Natural killer cell (primary cell): ENCODE results near the gene TMEM174. TPM values are rescaled to one million over a fixed set of nuclear protein-coding genes. Genes with fewer than 3 reads are reported as not detected.

ENCODE experiments used
- ATAC-seq, 3 donors: fragments of 150-1000 bp in 2 of 3; fragments of 200-7000 bp in 1 of 3; cut with Tn5 transposase; 1 replicate in 1 of 3; 2 replicates in 2 of 3; pipeline ENCODE4 v1.10.0; 2021; ENCODE audit warnings: mild to moderate bottlenecking in 2 of 3, moderate library complexity in 2 of 3
- DNase-seq, 2 donors: peaks; one replicate each; pipeline versions ENCODE4 v3.0.0 to v3.0.0-alpha.2; 2013 to 2021; ENCODE audit warnings: mixed read lengths in 1 of 2
- H3K27ac ChIP-seq: one replicate; pipeline ENCODE4 v1.5.1; 2013; ENCODE audit warnings: mild to moderate bottlenecking, low read length
- H3K27me3 ChIP-seq: one replicate; pipeline ENCODE4 v1.6.1; 2013; ENCODE audit warnings: low read length; ENCODE audit not compliant: control insufficient read depth, insufficient read depth
- H3K36me3 ChIP-seq: one replicate; pipeline ENCODE4 v1.6.1; 2013; ENCODE audit warnings: low read length; ENCODE audit not compliant: control insufficient read depth, insufficient read depth
- H3K4me1 ChIP-seq: one replicate; pipeline ENCODE4 v1.6.1; 2013; ENCODE audit warnings: low read length; ENCODE audit not compliant: control insufficient read depth, insufficient read depth
- H3K4me3 ChIP-seq: one replicate; pipeline ENCODE4 v1.5.1; 2013; ENCODE audit warnings: low read length
- H3K9me3 ChIP-seq: one replicate; pipeline ENCODE4 v1.6.1; 2013; ENCODE audit warnings: low read length; ENCODE audit not compliant: control insufficient read depth, insufficient read depth
- H3K27ac Mint-ChIP-seq, 2 donors: one replicate each; pipeline ENCODE4 v1.8.0; 2022; ENCODE audit warnings: mild to moderate bottlenecking in 2 of 2, mixed read lengths in 2 of 2, moderate library complexity in 1 of 2
- H3K27me3 Mint-ChIP-seq, 2 donors: one replicate each; pipeline ENCODE4 v1.8.0; 2022; ENCODE audit warnings: low read depth in 2 of 2, mixed read lengths in 2 of 2
- H3K36me3 Mint-ChIP-seq: one replicate; pipeline ENCODE4 v1.8.0; 2022; ENCODE audit warnings: mixed read lengths
- H3K4me1 Mint-ChIP-seq, 2 donors: one replicate each; pipeline ENCODE4 v1.8.0; 2022; ENCODE audit warnings: mixed read lengths in 2 of 2
- H3K4me3 Mint-ChIP-seq: one replicate; pipeline ENCODE4 v1.8.0; 2022; ENCODE audit warnings: mild to moderate bottlenecking, moderate library complexity, mixed read lengths
- H3K9me3 Mint-ChIP-seq, 2 donors: one replicate each; pipeline ENCODE4 v1.8.0; 2022; ENCODE audit warnings: mixed read lengths in 2 of 2
- CTCF ChIP-seq: fragments of 200-600 bp; IDR thresholded peaks from one replicate; pipeline ENCODE4 v1.8.0; 2022; ENCODE audit warnings: antibody characterized with exemption
- whole genome bisulfite sequencing: methylation state at CpG from one replicate; pipeline ENCODE4 v1.1.7; 2013; ENCODE audit warnings: missing lambda C conversion rate; ENCODE audit not compliant: insufficient coverage; 5-methylcytosine and 5-hydroxymethylcytosine counted together
- intact Hi-C: fragments of 100-400 bp; cut with micrococcal nuclease; formaldehyde crosslinking; loops from one replicate; pipeline ENCODE4 v1.14.2; 2022
- total RNA-seq, 4 donors: library from RNA; stranded (reverse); fragments of 120-200 nt in 1 of 4; gene quantifications; one replicate each; pipeline versions ENCODE4 v1.2.3 to v1.2.4, GENCODE V29; 2013 to 2022

Gene TMEM174
- total RNA-seq, 3 donors from 2014 or later (not counting 1 experiment from before 2014, with no cell fraction given), result not detected

GRCh38 chr5:73151766-73152410 is 21.1 kb upstream of the TMEM174 start:
- Mint-ChIP-seq H3K36me3 (no peaks in the 10 kb centered on the region), H3K4me1 (peaks cover 6 to 8% of the 10 kb centered on the region in 2 donors), H3K27me3 (peaks cover 10 to 25% of the 10 kb centered on the region in 2 donors), H3K27ac (no peak overlapping the region), H3K9me3 (no peaks in the 10 kb centered on the region), H3K4me3 (no peak overlapping the region)
- ATAC-seq (no peak), DNase-seq (no peak)
- peaks cover 5% of the 10 kb centered on the region for H3K4me1 ChIP-seq
- no peak overlapping the region for H3K4me3 ChIP-seq
- 83% methylated on average over 5 of the region's 5 CpGs for WGBS
- TF ChIP-seq CTCF, result no peak
- H3K36me3 ChIP-seq, result no peaks in the 10 kb centered on the region
- peaks cover 13% of the 10 kb centered on the region for H3K27me3 ChIP-seq
- H3K9me3 ChIP-seq, result no peaks in the 10 kb centered on the region
- H3K27ac ChIP-seq, result no peak overlapping the region
- intact Hi-C loops, result no loop called here

- peaks cover 21% of the 10 kb centered on the region for H3K27me3 ChIP-seq
- peaks cover 16 to 27% of the 10 kb centered on the region in 2 donors for H3K27me3 Mint-ChIP-seq
Observed at GRCh38 chr5:73152411-73153388, 20.3 kb upstream of the TMEM174 start.

GRCh38 chr5:73153513-73153912 is 19.5 kb upstream of the TMEM174 start:
- H3K4me3 Mint-ChIP-seq, result no peak overlapping the region
- no peak overlapping the region for H3K27ac Mint-ChIP-seq
- no peaks in the 10 kb centered on the region for H3K9me3 Mint-ChIP-seq
- 50% methylated on average over 7 of the region's 7 CpGs for WGBS
- Histone ChIP-seq H3K4me1 (peaks cover 5% of the 10 kb centered on the region), H3K27me3 (peaks cover 28% of the 10 kb centered on the region), H3K36me3 (no peaks in the 10 kb centered on the region), H3K27ac (no peak overlapping the region), H3K9me3 (no peaks in the 10 kb centered on the region), H3K4me3 (no peak overlapping the region)
- H3K27me3 Mint-ChIP-seq, result peaks cover 16 to 32% of the 10 kb centered on the region in 2 donors
- intact Hi-C loops, result no loop called here
- DNase-seq, result no peak
- peaks cover 6 to 8% of the 10 kb centered on the region in 2 donors for H3K4me1 Mint-ChIP-seq
- H3K36me3 Mint-ChIP-seq, result no peaks in the 10 kb centered on the region
- no peak for TF ChIP-seq CTCF
- no peak for ATAC-seq

More at GRCh38 chr5:73152411-73153388, 20.3 kb upstream of the TMEM174 start:
- TF ChIP-seq CTCF, result no peak
- no peaks in the 10 kb centered on the region for H3K9me3 Mint-ChIP-seq
- H3K4me3 ChIP-seq, result no peak overlapping the region
- H3K27ac Mint-ChIP-seq, result no peak overlapping the region
- H3K4me1 Mint-ChIP-seq, result peaks cover 6 to 8% of the 10 kb centered on the region in 2 donors
- 79% methylated on average over 14 of the region's 14 CpGs for WGBS
- H3K9me3 ChIP-seq, result no peaks in the 10 kb centered on the region
- no peaks in the 10 kb centered on the region for H3K36me3 Mint-ChIP-seq
- intact Hi-C loops, result no loop called here
- H3K36me3 ChIP-seq, result no peaks in the 10 kb centered on the region
- no peak overlapping the region for H3K27ac ChIP-seq
- DNase-seq, result no peak
- H3K4me1 ChIP-seq, result peaks cover 5% of the 10 kb centered on the region
- no peak overlapping the region for H3K4me3 Mint-ChIP-seq
- ATAC-seq, result no peak
